ENCODE results near the gene PTPRJ.

The PTPRJ gene

DNA sequence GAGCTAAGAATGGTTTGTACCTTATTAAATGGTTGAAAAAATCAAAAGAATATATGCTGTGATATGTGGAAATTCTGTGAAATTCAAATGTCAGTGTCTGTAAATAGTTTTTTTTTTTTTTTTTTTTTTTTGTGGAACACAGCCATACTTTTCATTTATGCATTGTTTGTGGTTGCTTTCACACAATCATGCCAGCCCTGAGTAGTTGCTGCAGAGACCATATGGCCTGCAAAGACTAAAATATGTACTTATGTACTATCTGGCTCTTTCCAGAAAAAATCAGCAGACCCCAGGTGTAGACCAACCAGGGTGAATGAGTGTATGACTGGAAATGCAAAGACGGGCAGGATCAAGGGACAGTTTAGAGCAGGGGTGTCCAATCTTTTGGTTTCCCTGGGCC lies 98.3 kb downstream of the PTPRJ start:
- no peak for DNase-seq (ENCODE audit: low read depth)
- H3K4me3 ChIP-seq (ENCODE audit: low read depth, low read length) = no peak overlapping the region
- TF ChIP-seq, protein P1, sequence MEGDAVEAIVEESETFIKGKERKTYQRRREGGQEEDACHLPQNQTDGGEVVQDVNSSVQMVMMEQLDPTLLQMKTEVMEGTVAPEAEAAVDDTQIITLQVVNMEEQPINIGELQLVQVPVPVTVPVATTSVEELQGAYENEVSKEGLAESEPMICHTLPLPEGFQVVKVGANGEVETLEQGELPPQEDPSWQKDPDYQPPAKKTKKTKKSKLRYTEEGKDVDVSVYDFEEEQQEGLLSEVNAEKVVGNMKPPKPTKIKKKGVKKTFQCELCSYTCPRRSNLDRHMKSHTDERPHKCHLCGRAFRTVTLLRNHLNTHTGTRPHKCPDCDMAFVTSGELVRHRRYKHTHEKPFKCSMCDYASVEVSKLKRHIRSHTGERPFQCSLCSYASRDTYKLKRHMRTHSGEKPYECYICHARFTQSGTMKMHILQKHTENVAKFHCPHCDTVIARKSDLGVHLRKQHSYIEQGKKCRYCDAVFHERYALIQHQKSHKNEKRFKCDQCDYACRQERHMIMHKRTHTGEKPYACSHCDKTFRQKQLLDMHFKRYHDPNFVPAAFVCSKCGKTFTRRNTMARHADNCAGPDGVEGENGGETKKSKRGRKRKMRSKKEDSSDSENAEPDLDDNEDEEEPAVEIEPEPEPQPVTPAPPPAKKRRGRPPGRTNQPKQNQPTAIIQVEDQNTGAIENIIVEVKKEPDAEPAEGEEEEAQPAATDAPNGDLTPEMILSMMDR (IDR thresholded peaks at IDR 0.05; ENCODE audit: low read depth, low read length, missing control alignments) = no peak

DNA sequence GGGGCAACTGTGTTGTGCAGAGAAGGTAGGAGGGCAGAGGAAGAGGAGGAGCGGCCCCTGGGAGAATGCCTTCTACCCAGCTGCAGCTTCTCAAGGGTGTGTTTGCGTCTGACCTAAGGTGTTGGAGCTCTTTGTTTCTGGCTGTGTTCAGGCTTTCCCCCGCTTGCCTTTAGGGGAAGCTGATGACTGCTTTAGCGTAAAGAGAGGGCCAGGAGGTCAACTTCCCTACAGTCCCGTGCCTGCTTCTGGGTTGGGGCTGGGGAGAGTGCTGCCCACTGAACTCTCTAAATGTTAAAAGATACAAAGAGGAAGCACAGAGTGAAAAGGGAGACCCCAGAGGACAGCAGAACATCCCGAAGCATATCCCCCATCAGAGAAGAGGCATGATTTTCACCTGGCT lies 99.2 kb downstream of the PTPRJ start:
- no peak for DNase-seq (ENCODE audit: low read depth)
- TF ChIP-seq, protein P1 (IDR thresholded peaks at IDR 0.05; ENCODE audit: low read depth, low read length, missing control alignments) = no peak
- H3K4me3 ChIP-seq (ENCODE audit: low read depth, low read length) = no peak overlapping the region

DNA sequence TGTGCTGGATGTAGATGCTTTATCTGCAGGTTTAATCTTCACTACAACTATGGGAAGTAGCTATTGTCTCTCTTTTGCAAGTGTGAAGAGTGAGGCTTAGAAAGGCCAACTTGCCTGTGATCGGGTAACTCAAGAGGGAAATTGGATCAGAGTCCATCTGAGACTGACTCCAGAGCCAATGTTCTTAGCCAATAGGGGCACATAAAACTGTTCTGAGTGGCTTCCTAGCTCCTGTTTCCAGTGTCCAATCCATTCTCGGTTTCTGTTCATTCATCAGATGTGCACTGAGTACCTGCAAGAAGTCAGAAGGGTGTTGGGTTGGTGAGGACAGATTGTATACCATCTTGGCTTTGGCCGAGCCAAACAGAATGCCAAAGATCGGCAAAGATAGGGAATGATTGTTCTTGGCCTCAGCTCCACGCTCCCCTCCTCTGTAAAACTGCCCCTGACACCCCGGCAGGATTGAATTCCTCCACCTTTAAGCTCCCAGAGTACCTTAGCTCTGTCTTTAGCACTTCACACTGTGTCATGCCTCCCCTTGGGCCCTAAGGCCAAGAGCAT lies 100.0 kb downstream of the PTPRJ start:
- DNase-seq (ENCODE audit: low read depth) = no peak
- TF ChIP-seq, protein P1 (IDR thresholded peaks at IDR 0.05; ENCODE audit: low read depth, low read length, missing control alignments) = no peak
- H3K4me3 ChIP-seq (ENCODE audit: low read depth, low read length) = no peak overlapping the region

DNA sequence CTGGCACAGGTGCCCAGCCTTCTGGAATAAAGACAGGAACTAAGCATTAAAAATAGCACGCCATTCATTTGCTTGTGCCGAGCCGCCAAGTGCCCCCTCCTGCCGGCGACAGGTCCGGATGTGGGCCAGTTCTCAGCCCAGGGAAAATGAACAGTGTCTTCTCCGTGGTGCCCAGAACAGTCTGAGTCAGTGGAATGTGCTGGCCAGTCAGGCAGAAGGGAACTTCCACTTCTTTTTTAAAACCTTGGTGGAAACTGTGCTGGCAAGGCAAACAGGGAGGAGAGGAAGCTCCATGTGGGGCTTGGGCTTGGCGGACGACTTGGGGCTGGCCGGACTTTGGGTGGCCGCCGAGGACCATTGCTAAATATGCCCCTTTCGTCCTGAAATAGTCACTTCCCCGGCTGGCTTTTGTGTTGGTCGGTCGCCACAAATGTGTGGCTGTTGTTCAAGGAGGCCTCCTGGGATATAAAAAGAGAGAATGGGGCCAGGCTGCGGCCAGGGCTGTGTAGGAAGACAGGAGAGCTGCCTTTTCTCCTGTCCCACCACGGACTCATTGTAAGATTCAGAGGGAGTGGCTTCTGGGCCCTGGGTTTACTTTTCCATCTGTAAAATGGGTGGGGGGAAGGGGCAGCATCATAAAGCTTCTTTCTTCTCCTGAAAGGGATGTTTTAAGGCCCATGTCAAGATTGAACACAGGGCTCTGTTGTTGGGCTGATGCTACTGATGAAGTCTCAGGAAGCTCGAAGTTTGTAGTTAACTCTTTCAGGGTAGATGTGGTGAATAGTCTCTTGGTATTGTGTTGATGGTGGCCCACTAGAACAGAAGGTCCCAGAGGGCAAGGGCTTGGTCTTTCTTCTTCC lies 101.0 kb downstream of the PTPRJ start:
- TF ChIP-seq, protein P1 (IDR thresholded peaks at IDR 0.05; ENCODE audit: low read depth, low read length, missing control alignments) = no peak
- DNase-seq (ENCODE audit: low read depth) = no peak

DNA sequence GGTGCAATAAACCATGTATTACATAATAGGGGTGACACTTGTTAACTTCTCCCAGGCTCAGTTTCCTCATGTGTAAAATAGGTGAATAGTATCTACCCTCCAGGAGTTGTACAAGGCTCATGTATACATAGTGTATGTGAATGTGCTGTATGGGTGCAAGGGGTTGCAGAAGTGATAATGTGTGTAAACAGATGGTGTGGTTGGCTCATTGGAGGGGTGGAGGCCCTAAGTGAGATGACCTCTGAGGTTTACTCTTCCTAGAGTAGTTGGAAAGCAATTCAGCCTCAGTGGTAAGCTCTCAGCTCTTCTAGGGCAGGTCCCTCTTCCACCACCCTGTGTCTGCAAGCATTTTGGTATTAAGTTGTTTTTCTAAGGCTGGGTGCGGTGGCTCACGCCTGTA lies 102.4 kb downstream of the PTPRJ start:
- TF ChIP-seq, protein P1 (IDR thresholded peaks at IDR 0.05; ENCODE audit: low read depth, low read length, missing control alignments) = no peak
- DNase-seq (ENCODE audit: low read depth) = no peak
- no peak overlapping the region for H3K4me3 ChIP-seq (ENCODE audit: low read depth, low read length)

More for the DNA sequence above, 101.0 kb downstream of the PTPRJ start:
- no peak overlapping the region for H3K4me3 ChIP-seq (ENCODE audit: low read depth, low read length)

DNA sequence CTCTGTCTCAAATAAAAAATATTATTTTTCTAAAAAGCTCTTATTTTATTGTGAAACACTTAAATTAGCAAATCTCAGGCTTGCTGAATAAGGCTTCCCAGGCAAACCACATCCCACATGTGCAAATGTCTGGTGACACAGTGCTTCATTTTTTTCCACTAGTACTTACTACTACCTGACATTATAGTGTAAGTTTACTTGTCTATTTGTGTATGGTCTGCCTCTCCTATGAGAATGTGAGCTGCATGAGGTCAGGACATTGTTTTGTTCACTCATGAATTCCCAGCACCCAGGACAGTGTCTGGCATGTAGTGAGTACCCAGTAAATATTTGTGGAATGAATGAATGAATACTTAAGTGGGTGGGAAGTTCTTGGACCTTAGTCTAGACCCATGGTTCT lies 103.1 kb downstream of the PTPRJ start:
- TF ChIP-seq, protein P1 (IDR thresholded peaks at IDR 0.05; ENCODE audit: low read depth, low read length, missing control alignments) = no peak
- DNase-seq (ENCODE audit: low read depth) = no peak
- no peak overlapping the region for H3K4me3 ChIP-seq (ENCODE audit: low read depth, low read length)

Data from GM12864 (cell line).